Measurements from ENCODE around the gene MFF.
"Not testable (repeated sequence)": the region's sequence is repeated elsewhere in the genome, so short reads cannot be mapped to it uniquely, and the experiment has no call there.

DNA sequence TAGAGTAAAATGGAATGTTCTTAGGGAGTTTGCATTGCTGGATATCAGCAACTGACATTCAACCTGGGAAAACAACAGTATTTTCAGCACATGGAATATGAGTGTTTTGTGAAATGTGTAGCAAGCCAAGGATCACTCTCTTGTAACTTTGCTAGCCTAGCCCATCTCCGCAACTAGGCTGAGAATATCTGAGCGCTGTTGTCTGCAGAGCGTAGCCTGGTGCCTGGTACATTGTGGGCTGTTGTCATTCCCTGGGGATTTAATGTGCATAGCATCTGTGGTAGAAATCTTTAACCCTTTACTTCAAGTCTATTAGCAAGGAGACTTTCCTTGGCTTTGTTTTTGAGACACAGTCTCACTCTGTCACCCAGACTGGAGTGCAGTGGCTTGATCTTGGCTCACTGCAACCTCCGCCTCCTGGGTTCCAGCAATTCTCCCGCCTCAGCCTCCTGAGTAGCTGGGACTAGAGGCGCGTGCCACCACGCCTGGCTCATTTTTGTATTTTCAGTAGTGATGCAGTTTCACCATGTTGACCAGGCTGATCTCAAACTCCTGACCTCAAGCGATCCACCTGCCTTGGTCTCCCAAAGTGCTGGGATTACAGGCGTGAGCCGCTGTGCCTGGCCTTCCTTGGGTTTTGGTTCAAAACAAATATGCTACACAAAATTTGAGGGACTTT is 39.7 kb downstream of the MFF start:
- not testable (repeated sequence) for TF ChIP-seq MTA3 (IDR thresholded peaks at IDR 0.05; ENCODE audit: borderline replicate concordance, low read length); POLR2AphosphoS5 (IDR thresholded peaks at IDR 0.05; ENCODE audit: low read length); EP300 (IDR thresholded peaks at IDR 0.05; ENCODE audit: borderline replicate concordance in 1 of 2, control insufficient read depth in 1 of 2, low read depth in 2 of 2, low read length in 2 of 2); HDGF (IDR thresholded peaks at IDR 0.05); POLR2AphosphoS2 (IDR thresholded peaks at IDR 0.05; ENCODE audit: low read depth, low read length); SIN3A (IDR thresholded peaks at IDR 0.05; ENCODE audit: low read depth, low read length); ZNF384 (IDR thresholded peaks at IDR 0.05; ENCODE audit: borderline replicate concordance, low read depth, low read length); SUZ12 (IDR thresholded peaks at IDR 0.05; ENCODE audit: unreplicated experiment); EZH2 (IDR thresholded peaks at IDR 0.05; ENCODE audit: borderline replicate concordance, control insufficient read depth, low read depth, low read length); ATF7 (IDR thresholded peaks at IDR 0.05; ENCODE audit: low read depth); CREB1 (IDR thresholded peaks at IDR 0.05; ENCODE audit: low read depth); PAX8 (IDR thresholded peaks at IDR 0.05)
- TF ChIP-seq, protein P1, sequence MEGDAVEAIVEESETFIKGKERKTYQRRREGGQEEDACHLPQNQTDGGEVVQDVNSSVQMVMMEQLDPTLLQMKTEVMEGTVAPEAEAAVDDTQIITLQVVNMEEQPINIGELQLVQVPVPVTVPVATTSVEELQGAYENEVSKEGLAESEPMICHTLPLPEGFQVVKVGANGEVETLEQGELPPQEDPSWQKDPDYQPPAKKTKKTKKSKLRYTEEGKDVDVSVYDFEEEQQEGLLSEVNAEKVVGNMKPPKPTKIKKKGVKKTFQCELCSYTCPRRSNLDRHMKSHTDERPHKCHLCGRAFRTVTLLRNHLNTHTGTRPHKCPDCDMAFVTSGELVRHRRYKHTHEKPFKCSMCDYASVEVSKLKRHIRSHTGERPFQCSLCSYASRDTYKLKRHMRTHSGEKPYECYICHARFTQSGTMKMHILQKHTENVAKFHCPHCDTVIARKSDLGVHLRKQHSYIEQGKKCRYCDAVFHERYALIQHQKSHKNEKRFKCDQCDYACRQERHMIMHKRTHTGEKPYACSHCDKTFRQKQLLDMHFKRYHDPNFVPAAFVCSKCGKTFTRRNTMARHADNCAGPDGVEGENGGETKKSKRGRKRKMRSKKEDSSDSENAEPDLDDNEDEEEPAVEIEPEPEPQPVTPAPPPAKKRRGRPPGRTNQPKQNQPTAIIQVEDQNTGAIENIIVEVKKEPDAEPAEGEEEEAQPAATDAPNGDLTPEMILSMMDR (IDR thresholded peaks at IDR 0.05 in 2 of 3, conservative IDR thresholded peaks at IDR 0.05 in 1 of 3; ENCODE audit: control insufficient read depth in 2 of 3, extremely low read depth in 1 of 3, insufficient read depth in 1 of 3, low read depth in 3 of 3, low read length in 3 of 3): not testable (repeated sequence)
- TF ChIP-seq, protein P2, sequence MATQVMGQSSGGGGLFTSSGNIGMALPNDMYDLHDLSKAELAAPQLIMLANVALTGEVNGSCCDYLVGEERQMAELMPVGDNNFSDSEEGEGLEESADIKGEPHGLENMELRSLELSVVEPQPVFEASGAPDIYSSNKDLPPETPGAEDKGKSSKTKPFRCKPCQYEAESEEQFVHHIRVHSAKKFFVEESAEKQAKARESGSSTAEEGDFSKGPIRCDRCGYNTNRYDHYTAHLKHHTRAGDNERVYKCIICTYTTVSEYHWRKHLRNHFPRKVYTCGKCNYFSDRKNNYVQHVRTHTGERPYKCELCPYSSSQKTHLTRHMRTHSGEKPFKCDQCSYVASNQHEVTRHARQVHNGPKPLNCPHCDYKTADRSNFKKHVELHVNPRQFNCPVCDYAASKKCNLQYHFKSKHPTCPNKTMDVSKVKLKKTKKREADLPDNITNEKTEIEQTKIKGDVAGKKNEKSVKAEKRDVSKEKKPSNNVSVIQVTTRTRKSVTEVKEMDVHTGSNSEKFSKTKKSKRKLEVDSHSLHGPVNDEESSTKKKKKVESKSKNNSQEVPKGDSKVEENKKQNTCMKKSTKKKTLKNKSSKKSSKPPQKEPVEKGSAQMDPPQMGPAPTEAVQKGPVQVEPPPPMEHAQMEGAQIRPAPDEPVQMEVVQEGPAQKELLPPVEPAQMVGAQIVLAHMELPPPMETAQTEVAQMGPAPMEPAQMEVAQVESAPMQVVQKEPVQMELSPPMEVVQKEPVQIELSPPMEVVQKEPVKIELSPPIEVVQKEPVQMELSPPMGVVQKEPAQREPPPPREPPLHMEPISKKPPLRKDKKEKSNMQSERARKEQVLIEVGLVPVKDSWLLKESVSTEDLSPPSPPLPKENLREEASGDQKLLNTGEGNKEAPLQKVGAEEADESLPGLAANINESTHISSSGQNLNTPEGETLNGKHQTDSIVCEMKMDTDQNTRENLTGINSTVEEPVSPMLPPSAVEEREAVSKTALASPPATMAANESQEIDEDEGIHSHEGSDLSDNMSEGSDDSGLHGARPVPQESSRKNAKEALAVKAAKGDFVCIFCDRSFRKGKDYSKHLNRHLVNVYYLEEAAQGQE (IDR thresholded peaks at IDR 0.05; ENCODE audit: low read depth, low read length): not testable (repeated sequence)
